Ovary (tissue), 9 donors: ENCODE data around the gene KCNB1. TPM values are rescaled to one million over a fixed set of nuclear protein-coding genes. Genes with fewer than 3 reads are reported as not detected.

Experiments used
- DNase-seq, 5 donors: peaks; one replicate each; pipeline ENCODE4 v3.0.0-alpha.2; 2019 to 2020
- H3K27ac ChIP-seq, 2 donors: fragments of 200-600 bp; one replicate each; pipeline versions ENCODE4 v1.5.1 to v1.8.0; 2019 to 2022
- H3K27me3 ChIP-seq: fragments of 200-600 bp; one replicate; pipeline ENCODE4 v1.8.0; 2022
- H3K36me3 ChIP-seq: fragments of 200-600 bp; sonication (generic); one replicate; pipeline ENCODE4 v1.5.1; 2019
- H3K4me1 ChIP-seq: one replicate; pipeline ENCODE4 v1.8.1; 2013; ENCODE audit warnings: mild to moderate bottlenecking, moderate library complexity; ENCODE audit not compliant: insufficient read depth
- H3K4me3 ChIP-seq: fragments of 200-600 bp; sonication (generic); one replicate; pipeline ENCODE4 v1.5.1; 2017
- H3K9me3 ChIP-seq, 2 donors: fragments of 200-600 bp in 1 of 2; sonication (generic) in 1 of 2; one replicate each; pipeline versions ENCODE4 v1.5.1 to v1.8.1; 2013 to 2019; ENCODE audit warnings: mild to moderate bottlenecking in 1 of 2, moderate library complexity in 1 of 2
- CTCF ChIP-seq, 3 donors: fragments of 450-650 bp in 2 of 3; fragments of 200-600 bp in 1 of 3; IDR thresholded peaks; one replicate each; pipeline versions ENCODE4 v1.5.1 to v1.8.0; 2016 to 2022; ENCODE audit warnings: antibody characterized with exemption in 3 of 3, mild to moderate bottlenecking in 1 of 3
- EP300 ChIP-seq: sonication (generic); formaldehyde crosslinking; IDR thresholded peaks from one replicate; pipeline ENCODE4 v1.6.1; 2017; ENCODE audit warnings: antibody characterized with exemption
- POLR2A ChIP-seq: fragments of 450-650 bp; IDR thresholded peaks from one replicate; pipeline ENCODE4 v1.6.1; 2017; ENCODE audit warnings: antibody characterized with exemption, mild to moderate bottlenecking, moderate library complexity
- WGBS, 3 donors: extraction: QIAGEN DNeasy Blood & Tissue Kit in 1 of 3; methylation state at CpG; one replicate each; pipeline versions ENCODE4 v1.1.5 to v1.1.7; 2013 to 2017; 5-methylcytosine and 5-hydroxymethylcytosine counted together
- intact Hi-C, 4 donors: fragments of 100-400 bp; cut with DNase I; formaldehyde crosslinking; loops; one replicate each; pipeline versions ENCODE4 v1.11.0 to v1.15.1; 2022 to 2023
- polyA plus RNA-seq, 2 donors: library from polyadenylated mRNA; stranded (reverse); fragments of 200-250 nt in 1 of 2; fragments of 350-450 nt in 1 of 2; fragmentation: Illumina TruSeq in 1 of 2; extraction: RNeasy Lipid Tissue Mini Kit (QIAGEN cat#74804) in 1 of 2; gene quantifications; one replicate each; pipeline ENCODE4 v1.2.3, GENCODE V29; 2013 to 2014
- total RNA-seq, 7 donors: library from RNA; depleted of rRNA in 2 of 7; stranded (reverse); fragments of >200 nt in 2 of 7; fragmentation: NEBNext Ultra II Directional in 3 of 7; extraction: Animal tissue kit (Norgen Biotek cat#: 25700) in 3 of 7; gene quantifications; one replicate each; pipeline versions ENCODE4 v1.1.0 to v1.2.4, GENCODE V29; 2016 to 2023
- donor health status: DM: no; HTN: no; CAD: no; lungs with moderate emphysema.
- donor health status: DM: no; HTN: no; CAD: no.
- donor health status: Bipolar disorder and iron deficiency.
- donor health status: DM: yes; HTN: yes; CAD: no.
- donor health status: DM: no; HTN: no; CAD: no.
- donor health status: DM: yes; HTN: yes; CAD: no.

KCNB1 gene
- total and polyA plus RNA-seq, 9 donors: 0.12 to 5.4 (median 1.3) TPM

GRCh38 chr20:49346682-49347081 is 135.8 kb downstream of the KCNB1 start:
- TF ChIP-seq CTCF (IDR thresholded peaks at IDR 0.05) (no peak), EP300 (no peak), POLR2A (no peak)
- DNase-seq: no peak
- whole genome bisulfite sequencing, 3 donors: 61 to 78% (median 65%) methylated on average over 3 of the region's 3 CpGs
- Histone ChIP-seq H3K27me3 (no peaks in the 10 kb centered on the region), H3K27ac (no peak overlapping the region), H3K4me3 (no peak overlapping the region), H3K36me3 (no peaks in the 10 kb centered on the region), H3K9me3 (no peaks in the 10 kb centered on the region), H3K4me1 (no peaks in the 10 kb centered on the region)
- intact Hi-C loops: loop anchor here in 1 of 4 donors (10.0 kb wide), 1 partner anchor 1318 kb away; no protein-coding TSS in a partner anchor

- no peaks in the 10 kb centered on the region for H3K27me3 ChIP-seq
- H3K4me1 ChIP-seq: no peaks in the 10 kb centered on the region
- H3K9me3 ChIP-seq: no peaks in the 10 kb centered on the region
- DNase-seq: no peak
- H3K36me3 ChIP-seq: no peaks in the 10 kb centered on the region
- H3K4me3 ChIP-seq: no peak overlapping the region
- intact Hi-C loops: loop anchor here in 1 of 4 donors (10.0 kb wide), 1 partner anchor 1319 kb away; no protein-coding TSS in a partner anchor
- no peak overlapping the region for H3K27ac ChIP-seq
- TF ChIP-seq EP300 (no peak), POLR2A (no peak), CTCF (IDR thresholded peaks at IDR 0.05) (no peak)
- WGBS, 3 donors: 38 to 55% (median 51%) methylated on average over 14 of the region's 14 CpGs
Measured at GRCh38 chr20:49345524-49345923, 136.9 kb downstream of the KCNB1 start.

GRCh38 chr20:49344975-49345374 is 137.5 kb downstream of the KCNB1 start:
- no peak overlapping the region for H3K27ac ChIP-seq
- no peaks in the 10 kb centered on the region for H3K36me3 ChIP-seq
- H3K27me3 ChIP-seq: no peaks in the 10 kb centered on the region
- WGBS, 3 donors: 8 to 12% (median 10%) methylated on average over 9 of the region's 9 CpGs
- no peak for TF ChIP-seq EP300
- no peak for TF ChIP-seq POLR2A
- no peak for TF ChIP-seq CTCF (IDR thresholded peaks at IDR 0.05)
- no peaks in the 10 kb centered on the region for H3K4me1 ChIP-seq
- peak in 4 of 5 donors; percentile 18 to 55 (median 37) for DNase-seq
- H3K4me3 ChIP-seq: no peak overlapping the region
- no peaks in the 10 kb centered on the region for H3K9me3 ChIP-seq
- intact Hi-C loops: loop anchor here in 1 of 4 donors (10.0 kb wide), 1 partner anchor 1320 kb away; no protein-coding TSS in a partner anchor

- no peaks in the 10 kb centered on the region for H3K4me1 ChIP-seq
- H3K9me3 ChIP-seq: no peaks in the 10 kb centered on the region
- TF ChIP-seq POLR2A (no peak), CTCF (IDR thresholded peaks at IDR 0.05) (no peak), EP300 (no peak)
- WGBS, 3 donors: 80 to 98% (median 91%) methylated on average over 2 of the region's 2 CpGs
- no peaks in the 10 kb centered on the region for H3K36me3 ChIP-seq
- H3K4me3 ChIP-seq: no peak overlapping the region
- intact Hi-C loops: loop anchor here in 1 of 4 donors (10.0 kb wide), 1 partner anchor 1321 kb away; no protein-coding TSS in a partner anchor
- H3K27me3 ChIP-seq: no peaks in the 10 kb centered on the region
- DNase-seq: no peak
- no peak overlapping the region for H3K27ac ChIP-seq
Measured at GRCh38 chr20:49344140-49344539, 138.3 kb downstream of the KCNB1 start.
